ENCODE data around the gene WDR70.

Gene WDR70

DNA sequence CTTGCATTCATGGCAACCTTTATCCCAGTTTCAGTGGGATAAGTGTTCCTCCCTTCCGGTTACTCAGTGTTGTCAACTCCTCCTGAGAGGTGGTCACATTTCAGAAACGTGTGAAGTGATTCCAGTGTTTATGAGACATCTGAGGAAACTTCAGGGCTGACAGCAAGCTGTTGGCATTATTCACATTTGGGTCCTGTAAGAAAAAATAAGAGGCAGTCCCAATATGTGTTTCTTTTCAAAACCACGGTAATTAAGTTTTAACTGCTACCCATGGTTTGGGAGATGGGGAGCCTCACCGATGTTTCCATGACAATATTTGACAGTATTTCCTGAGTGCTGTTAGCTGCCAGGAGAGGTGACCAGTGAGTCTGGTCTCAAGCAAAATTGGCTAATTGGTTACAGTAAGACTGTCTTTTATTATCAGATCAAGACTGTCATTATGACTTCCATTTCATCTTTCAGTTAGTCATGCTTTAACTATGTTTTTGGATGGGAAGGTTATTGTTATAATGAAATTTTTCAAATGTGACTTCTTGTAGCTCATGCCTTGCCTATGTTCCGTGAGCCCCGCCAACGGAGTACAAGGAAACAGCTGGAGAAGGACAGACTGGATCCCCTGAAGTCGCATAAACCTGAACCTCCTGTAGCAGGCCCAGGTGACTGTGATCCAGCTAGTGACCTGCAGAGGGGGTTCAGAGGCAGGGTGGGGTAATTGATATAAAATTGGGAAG, 345.4 kb downstream of the WDR70 start:
- no peak for DNase-seq (ENCODE audit: low read depth)

DNA sequence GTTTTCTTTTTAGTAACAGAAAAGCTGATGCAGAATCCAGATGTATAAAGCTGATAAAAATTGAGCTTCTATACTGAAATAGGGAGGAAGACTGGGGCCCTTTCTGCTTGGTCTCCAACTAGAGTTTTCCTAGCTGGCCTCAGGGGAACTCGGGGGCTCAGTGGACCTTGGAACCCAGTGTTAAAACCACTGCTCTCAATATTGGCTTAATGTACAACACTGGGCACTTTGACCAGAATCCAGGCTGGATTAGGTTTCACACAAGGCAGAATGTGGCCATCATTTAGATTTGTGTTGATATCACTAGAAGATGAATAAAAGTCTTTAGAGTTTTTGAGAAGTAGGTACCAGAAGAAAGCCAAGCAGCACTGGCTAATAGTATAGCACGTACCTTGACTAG, 346.1 kb downstream of the WDR70 start:
- DNase-seq (ENCODE audit: low read depth) = no peak

DNA sequence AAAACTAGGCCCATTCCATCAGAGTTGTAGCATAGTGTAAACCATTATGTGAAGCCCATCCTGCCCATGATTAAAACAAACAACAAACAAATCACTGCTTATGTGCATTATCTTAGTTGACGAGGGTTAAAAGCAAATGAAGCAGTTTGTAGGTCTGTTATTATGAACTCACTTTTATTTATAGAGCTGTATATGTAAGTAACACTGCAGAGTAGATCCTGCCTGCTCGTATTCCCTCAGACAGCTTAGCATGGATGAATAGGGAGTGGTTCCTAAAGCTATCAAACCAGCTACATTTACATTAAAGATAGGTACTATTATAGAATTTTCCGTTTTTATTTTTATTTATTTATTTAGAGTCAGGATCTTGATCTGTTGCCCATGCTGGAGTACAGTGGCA, 348.1 kb downstream of the WDR70 start:
- DNase-seq (ENCODE audit: low read depth) = no peak

GRCh38 chr5:37730896-37731455, 351.9 kb downstream of the WDR70 start:
- DNase-seq (ENCODE audit: low read depth) = no peak

- DNase-seq (ENCODE audit: low read depth) = no peak
Observed at GRCh38 chr5:37734114-37734513, 355.0 kb downstream of the WDR70 start.

DNA sequence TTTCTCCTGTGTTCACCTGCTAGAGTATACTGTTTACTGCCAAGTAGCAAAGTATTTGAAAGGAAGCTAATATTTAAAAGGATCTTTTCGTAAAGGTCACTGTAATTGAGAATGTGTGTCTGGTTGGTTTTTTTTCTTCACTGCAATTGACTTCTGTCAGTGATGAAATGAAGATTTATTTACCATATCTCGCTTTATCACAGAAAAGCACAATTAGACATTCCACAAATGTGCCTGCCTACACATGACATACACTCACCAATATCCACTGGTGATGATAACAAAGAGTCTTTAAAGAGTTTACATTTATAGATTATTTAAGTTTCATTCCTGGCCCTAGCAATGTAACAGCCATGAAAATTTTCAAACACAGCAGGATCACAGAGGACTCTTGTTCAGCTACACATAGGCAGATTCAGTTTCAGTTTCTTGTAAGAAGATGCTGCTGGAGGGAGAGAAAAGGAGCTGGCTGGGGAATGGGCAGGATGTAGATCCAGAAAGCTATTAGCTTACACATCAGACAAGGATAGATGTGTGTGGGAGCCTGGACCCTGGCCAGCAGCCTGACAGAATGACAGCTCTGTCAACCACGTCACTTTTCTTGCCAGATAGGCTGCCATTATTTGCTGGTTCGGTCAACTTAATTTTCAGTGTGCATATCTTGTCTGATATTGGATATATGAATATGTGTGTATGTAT, 356.7 kb downstream of the WDR70 start:
- DNase-seq (ENCODE audit: low read depth) = no peak

DNA sequence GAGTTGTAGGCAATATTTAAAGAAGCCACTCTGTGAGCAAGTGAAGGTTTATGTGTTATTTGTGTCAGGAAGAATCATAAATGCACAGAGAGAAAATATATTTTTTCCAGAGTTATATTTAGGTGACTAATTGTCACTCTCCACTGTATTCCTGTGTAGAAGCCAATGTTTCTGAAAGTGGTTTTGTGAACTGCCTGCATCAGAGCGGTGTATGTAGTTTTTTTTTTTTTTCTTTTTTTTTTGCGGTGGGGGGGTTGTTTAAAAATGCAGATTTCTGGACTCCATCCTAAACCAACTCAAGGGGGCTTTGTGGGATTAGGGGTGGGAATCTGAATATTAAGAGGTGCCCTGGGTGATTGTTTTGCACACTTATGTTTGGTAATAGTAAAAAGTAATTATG, 357.3 kb downstream of the WDR70 start:
- DNase-seq (ENCODE audit: low read depth) = no peak

GRCh38 chr5:37737326-37738056, 358.4 kb downstream of the WDR70 start:
- no peak for DNase-seq (ENCODE audit: low read depth)

GRCh38 chr5:37738057-37738691, 359.1 kb downstream of the WDR70 start:
- DNase-seq (ENCODE audit: low read depth) = no peak

- DNase-seq (ENCODE audit: low read depth) = no peak
Observed at GRCh38 chr5:37738865-37739488, 359.9 kb downstream of the WDR70 start.

DNA sequence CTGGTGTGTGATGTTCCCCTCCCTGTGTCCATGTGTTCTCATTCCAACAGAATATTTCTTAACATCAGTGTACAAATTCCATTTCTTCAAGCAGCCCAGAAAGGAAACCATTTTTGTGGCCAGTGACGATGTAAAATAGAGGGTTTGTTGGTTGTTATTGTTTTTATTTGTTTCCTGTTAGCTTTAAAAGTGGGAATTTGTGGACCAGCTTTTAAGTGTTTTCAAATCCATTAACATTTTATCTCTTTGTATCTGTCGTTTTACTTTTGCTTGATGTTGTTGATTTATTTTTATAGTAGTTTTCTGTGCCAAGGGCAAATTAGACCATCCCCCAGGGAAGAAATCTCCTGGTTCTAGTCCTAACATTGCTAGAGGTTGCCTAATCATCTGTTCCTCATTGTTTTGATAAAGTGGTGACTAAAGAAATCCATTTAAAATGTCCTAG, 360.7 kb downstream of the WDR70 start:
- DNase-seq (ENCODE audit: low read depth) = no peak

- no peak for DNase-seq (ENCODE audit: low read depth)
Observed at GRCh38 chr5:37740331-37741066, 361.4 kb downstream of the WDR70 start.

- no peak for DNase-seq (ENCODE audit: low read depth)
Observed at GRCh38 chr5:37742111-37742510, 363.0 kb downstream of the WDR70 start.

GRCh38 chr5:37751227-37751626, 372.1 kb downstream of the WDR70 start:
- DNase-seq (ENCODE audit: low read depth) = no peak

DNA sequence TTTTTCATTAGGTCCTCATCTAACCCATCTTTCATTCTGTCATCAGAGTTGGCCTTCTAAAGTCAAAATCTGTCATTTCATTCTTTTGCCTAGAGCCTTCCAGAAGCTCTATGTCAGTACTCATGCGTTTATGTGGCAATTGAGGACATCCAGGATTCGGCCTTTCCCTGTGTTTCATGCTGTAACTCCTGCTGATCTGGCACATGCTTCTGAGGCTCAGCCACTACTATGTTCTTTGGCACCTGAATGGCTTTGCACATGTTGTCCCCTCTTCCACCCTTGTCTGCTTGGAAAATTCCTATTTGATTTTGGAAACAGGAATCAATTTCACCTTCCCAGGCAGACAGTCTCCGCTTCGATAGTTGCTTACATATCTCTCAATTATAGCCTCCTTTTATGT, 375.9 kb downstream of the WDR70 start:
- no peak for DNase-seq (ENCODE audit: low read depth)

DNA sequence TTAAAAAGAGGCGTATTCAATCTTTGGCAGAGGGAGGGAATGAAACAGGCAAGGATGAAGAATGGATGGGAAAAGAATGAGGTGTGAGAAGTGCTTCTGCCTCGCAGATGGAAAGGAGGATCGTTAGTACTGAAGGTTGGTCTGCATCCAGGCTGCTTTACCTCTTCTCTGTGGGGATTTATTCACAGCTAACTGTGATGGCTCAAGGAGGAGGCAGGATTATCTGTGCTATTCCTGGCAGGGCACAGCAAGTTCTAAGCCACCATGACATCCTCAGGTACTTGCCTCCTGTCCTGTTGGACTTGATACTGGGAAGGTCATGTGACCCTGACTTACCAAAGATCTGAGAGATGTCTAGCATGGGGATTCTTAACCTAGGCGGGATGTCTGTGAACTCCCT, 376.5 kb downstream of the WDR70 start:
- no peak for DNase-seq (ENCODE audit: low read depth)

DNA sequence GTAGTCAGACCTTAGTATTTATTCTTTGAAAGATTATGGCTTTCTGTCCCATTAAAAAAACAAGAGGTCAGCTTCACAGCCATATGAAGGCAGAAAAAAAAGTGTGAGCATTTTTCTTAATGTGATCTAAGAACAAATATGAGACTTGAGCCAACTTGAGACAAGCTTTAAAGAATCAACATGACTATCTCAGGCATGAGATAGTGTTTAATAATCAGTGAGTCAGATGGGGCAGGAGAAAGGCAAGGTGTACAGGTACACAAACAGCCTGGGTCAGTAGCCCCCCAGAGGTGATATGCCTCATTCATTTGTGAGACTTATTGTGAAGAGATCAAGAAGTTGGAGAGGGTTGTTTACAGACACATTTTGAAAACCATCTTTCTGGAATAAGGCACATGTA, 377.1 kb downstream of the WDR70 start:
- no peak for DNase-seq (ENCODE audit: low read depth)

DNA sequence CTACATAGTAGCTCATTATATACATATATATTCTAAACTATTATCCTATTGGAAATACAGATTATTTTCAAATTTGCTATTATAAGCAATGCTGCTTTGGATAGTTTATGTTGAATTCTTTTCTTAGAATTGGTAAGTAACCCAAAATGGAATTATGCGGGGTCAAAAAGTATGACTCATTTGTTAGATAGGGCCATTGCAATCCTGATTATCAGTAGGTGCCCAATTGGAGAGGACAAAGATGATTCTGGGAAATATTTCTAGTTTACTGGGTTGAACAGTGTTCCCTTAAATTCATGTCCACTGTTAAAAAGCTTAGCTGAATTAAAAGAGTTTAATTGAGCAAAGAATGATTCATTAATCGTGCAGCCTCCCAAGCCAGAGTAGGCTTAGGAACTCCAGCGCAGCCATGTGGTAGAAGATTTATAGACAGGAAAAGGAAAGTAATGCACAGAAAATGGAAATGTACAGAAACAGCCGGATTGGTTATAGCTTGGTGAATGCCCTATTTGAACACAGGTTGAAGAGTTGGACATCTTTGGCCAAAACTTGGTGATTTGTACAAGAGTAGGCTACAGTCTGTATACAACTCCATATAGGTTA, 379.0 kb downstream of the WDR70 start:
- no peak for DNase-seq (ENCODE audit: low read depth)

DNA sequence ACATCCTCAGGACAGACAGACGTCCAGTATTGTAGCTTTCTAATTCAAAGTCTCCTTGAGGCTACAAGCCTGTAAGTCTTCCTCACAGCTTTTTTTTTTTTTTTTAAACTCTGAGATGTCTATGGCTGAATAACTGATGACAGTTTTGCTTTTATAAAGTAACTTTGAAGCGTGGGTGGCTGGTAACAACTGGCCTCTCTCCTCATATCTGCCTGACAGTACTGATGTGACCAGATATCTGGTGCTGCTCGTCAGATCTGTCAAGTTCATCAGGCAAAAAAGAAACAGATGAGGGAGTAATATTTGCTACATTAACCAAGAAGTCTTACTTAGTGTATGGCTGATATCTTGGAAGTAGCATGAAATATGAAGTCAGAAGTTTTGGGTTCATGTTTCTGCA, 388.1 kb downstream of the WDR70 start:
- DNase-seq (ENCODE audit: low read depth) = no peak

DNA sequence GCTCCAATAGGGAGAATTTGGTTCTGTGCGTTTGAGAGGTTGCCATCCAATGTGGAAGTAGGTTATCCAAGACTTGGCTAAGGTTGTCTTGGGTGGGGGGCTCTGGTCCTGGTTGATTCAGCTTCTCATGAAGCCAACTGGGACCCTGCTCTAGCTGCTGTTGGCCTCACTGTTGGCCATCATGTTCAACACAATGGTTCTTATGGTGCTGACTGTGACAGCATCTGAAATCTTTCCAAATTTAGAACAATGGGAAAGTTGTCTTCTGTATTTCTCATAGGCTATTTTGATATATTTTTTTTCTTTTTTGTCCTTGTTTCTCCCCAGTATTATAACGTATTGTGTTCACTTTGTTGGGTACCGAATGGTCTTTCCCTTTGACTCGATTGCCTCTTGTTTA, 388.8 kb downstream of the WDR70 start:
- no peak for DNase-seq (ENCODE audit: low read depth)

- no peak for DNase-seq (ENCODE audit: low read depth)
Observed at GRCh38 chr5:37768371-37768770, 389.3 kb downstream of the WDR70 start.
